ENCODE measurements around the gene RNF31.

Gene RNF31

GRCh38 chr14:24159777-24160498, 12.6 kb downstream of the RNF31 start:
- no peak for DNase-seq (ENCODE audit: low read depth in 2 of 2)

- no peak for DNase-seq (ENCODE audit: low read depth in 2 of 2)
These were observed 13.2 kb downstream of the RNF31 start for GRCh38 chr14:24160499-24160849.

- DNase-seq (ENCODE audit: low read depth in 2 of 2): peak; percentile 98 to 99
These were observed 13.8 kb downstream of the RNF31 start, which contains the start of gene IRF9 for GRCh38 chr14:24160850-24161804. Gene IRF9, plus strand, starts transcription at chr14:24161265. Its CDS starts 880 bp downstream, at chr14:24162145.

GRCh38 chr14:24162093-24162492, 14.8 kb downstream of the RNF31 start:
- no peak for DNase-seq (ENCODE audit: low read depth in 2 of 2)

- DNase-seq (ENCODE audit: low read depth in 2 of 2): no peak
These were observed 17.3 kb downstream of the RNF31 start for GRCh38 chr14:24164518-24164991.

GRCh38 chr14:24165785-24166184, 18.5 kb downstream of the RNF31 start:
- DNase-seq (ENCODE audit: low read depth in 2 of 2): no peak

GRCh38 chr14:24167469-24168114, 20.3 kb downstream of the RNF31 start:
- DNase-seq (ENCODE audit: low read depth in 2 of 2): no peak

GRCh38 chr14:24171422-24172260, 24.3 kb downstream of the RNF31 start, which contains the start of gene REC8:
Gene REC8, plus strand, starts transcription at chr14:24172080. Its CDS starts 473 bp downstream, at chr14:24172553.
- DNase-seq (ENCODE audit: low read depth in 2 of 2): peak; percentile 41 to 53

GRCh38 chr14:24172261-24172860, 25.1 kb downstream of the RNF31 start:
- no peak for DNase-seq (ENCODE audit: low read depth in 2 of 2)

GRCh38 chr14:24172871-24173281, 25.6 kb downstream of the RNF31 start:
- DNase-seq (ENCODE audit: low read depth in 2 of 2): no peak

- no peak for DNase-seq (ENCODE audit: low read depth in 2 of 2)
These were observed 29.3 kb downstream of the RNF31 start for GRCh38 chr14:24176599-24176998.

- no peak for DNase-seq (ENCODE audit: low read depth in 2 of 2)
These were observed 29.9 kb downstream of the RNF31 start for GRCh38 chr14:24177041-24177825.

GRCh38 chr14:24177891-24178290, 30.6 kb downstream of the RNF31 start:
- no peak for DNase-seq (ENCODE audit: low read depth in 2 of 2)

GRCh38 chr14:24178399-24179178, 31.3 kb downstream of the RNF31 start:
- DNase-seq (ENCODE audit: low read depth in 2 of 2): no peak

GRCh38 chr14:24179294-24179960, 32.1 kb downstream of the RNF31 start:
- DNase-seq (ENCODE audit: low read depth in 2 of 2): no peak

- no peak for DNase-seq (ENCODE audit: low read depth in 2 of 2)
These were observed 32.9 kb downstream of the RNF31 start for GRCh38 chr14:24179961-24180796.

- no peak for DNase-seq (ENCODE audit: low read depth in 2 of 2)
These were observed 34.2 kb downstream of the RNF31 start for GRCh38 chr14:24181371-24182077.
